ENCODE measurements around the gene AIFM3.
"Not testable (repeated sequence)": the region's sequence is repeated elsewhere in the genome, so short reads cannot be mapped to it uniquely, and the experiment has no call there.

Gene AIFM3

GRCh38 chr22:20942203-20942902 is 24.7 kb upstream of the AIFM3 start:
- DNase-seq, result not testable (repeated sequence)

- no peak for DNase-seq
Observed at GRCh38 chr22:20943104-20943933, 23.7 kb upstream of the AIFM3 start.

- DNase-seq, result no peak
Observed at GRCh38 chr22:20944042-20944441, 23.0 kb upstream of the AIFM3 start.

DNA sequence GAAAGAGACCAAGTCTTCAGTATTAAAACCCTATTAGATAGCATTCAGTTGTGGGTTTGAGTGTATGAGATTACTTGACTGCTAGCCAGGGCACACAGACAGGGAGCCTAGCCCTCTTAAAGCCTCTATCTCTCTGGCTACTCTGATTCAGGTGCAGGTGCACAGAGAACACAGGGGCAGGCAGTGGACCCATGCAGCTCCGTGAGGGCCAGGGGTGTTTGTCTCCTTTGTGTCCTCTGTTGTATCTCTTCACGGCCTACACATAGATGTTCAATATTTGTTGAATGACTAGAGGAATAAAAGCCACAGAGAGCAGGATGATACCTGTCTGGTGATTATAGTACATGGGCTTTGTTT is 21.5 kb upstream of the AIFM3 start:
- DNase-seq, result no peak

- DNase-seq, result no peak
Observed at GRCh38 chr22:20946080-20946986, 20.7 kb upstream of the AIFM3 start.

DNA sequence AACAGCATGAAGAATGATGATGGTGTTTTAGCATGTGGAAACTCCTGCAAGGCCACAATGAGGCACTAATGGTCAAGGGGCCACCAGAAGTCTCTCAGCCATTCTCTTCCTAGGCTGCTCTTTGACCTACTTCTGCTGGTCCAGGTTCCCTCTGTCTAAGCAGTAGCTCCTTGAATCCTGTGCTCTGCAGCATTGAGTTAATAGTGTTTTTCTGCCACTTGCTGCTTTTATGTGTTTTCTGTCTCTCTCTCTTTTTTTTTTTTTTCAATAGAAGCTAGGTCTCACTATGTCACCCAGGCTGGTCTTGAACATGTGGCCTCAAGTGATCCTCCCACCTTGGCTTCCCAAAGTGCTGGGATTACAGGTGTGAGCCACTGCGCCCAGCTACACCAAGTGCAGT is 20.1 kb upstream of the AIFM3 start:
- DNase-seq, result no peak

DNA sequence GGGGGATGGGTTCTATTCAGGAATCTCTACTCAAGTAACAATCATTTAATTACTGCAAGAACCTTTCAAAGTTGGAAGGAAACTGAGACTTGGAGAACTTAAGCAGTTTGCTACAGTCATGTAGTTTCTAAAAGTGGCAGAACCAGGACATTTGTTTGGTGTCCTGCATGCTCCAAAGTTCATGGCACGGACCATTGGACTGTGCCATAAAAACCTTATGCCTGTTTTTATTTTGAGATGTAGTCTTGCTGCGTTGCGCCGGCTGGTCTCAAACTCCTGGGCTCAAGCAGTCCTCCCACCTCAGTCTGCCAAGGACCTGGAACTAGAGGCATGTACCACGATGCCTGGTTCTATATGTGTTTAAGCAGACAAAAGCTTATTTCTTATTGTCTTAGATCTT is 18.6 kb upstream of the AIFM3 start:
- no peak for DNase-seq

DNA sequence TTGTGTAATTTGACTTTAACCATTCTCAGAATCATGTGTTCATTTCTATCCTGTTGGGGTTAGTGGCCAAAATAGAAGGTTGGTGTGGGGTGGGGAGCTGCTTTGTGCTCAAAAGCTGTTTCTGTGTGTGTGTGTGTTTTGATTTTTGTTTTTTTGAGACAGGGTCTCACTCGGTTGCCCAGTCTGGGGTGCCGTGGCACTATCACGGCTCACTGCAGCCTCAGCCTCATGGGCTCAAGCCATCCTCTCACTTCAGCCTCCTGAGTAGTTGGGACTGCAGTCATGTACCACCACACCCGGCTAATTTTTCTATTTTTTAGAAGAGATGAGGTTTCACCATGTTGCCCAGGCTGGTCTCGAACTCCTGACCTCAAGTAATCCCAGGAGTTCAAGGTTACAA is 18.1 kb upstream of the AIFM3 start:
- DNase-seq, result no peak

- DNase-seq, result no peak
Observed at GRCh38 chr22:20949698-20950183, 17.3 kb upstream of the AIFM3 start.

DNA sequence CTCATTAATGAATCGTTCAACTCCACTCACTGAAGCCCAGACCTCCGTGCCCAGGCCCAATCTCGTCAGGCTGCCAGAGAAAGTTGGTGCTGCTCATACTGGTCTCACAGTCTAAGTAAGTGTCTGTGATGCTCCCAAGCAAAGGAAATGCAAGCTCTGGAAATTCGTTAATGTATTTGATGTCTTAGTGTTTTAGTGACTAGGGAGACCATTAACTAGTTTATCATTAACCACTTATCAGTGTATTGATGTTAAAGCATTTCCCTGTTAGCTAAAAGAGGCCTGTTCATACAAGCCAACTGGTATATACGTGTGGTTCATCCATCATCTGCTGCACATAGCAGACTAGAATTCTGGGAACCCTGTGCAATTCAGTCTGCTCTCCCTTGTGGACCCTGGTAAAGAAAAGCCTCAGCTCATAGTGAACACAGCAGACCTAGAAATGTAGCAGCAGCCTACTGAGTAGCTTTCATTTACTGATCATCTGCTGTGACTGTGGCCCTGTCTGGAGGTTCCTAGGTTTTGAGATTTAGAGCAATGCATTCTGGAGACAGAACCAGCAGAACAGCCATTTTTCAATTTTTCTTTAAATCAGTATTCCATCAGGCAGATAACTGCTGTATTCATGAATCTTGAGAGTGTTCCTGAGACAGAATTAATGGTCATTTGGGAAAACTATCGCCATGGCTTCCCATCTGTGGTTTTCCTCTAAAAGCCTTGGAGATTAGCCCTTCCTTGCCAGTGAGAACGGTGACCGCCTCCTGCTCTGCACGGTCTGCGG is 15.7 kb upstream of the AIFM3 start:
- DNase-seq, result no peak

DNA sequence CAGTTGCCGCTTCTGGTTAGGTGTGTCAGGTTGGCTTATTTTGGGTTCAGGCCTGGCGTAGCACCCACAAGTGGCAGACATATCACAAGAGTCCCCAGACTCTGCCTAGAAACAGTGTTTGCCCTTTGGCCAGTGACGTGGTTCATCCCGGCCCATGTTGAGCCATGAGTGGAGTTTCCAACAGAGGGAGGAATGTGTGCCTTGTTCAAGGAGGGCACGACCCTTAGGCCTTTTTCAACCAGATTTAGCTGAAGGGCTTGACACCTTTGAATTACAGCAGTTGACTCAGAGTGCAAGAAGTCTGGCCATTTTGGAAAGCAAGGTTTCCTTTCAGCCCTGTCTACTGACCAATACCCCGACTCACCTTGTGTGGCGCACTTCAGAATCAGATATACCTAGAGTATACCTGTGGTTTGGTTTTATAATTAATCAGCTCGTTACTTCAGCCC is 15.1 kb upstream of the AIFM3 start:
- DNase-seq, result no peak

DNA sequence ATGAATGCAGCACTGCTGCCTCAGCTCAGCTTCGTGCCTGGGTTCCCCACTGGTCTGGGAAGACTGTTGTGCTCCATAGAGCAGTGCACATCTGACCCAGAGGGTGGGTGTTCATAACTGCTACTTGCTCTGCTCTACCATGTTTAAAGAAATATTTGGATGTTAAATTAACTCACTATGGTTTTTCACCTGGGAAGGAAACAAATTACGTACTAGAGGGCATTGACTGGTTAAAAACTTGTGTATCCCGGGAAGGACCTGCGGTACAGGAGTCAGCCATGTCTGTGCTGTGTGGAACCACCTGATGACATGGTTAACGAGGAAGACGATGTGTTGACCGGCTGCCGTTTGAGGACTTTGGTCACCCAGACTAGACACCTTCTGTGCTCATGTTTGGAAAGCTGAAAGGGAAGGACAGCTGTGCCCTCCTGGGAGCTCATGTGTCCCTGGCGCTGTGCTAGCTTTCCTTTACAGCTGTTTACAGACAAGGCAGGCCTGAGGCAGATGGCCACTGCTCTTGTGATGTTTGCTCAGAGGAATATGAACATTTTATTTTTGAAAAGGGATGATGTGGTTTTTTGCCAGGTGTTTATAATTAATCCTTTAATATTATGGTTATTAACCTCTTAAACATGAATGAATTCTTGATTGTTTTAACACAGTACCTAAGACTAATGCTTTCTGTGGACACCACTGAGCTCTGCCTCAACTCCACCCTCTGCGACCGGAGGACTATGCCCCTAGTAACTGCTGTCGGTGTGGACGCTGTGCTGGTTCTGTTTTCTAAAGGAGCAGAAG is 14.3 kb upstream of the AIFM3 start:
- no peak for DNase-seq

- DNase-seq, result no peak
Observed at GRCh38 chr22:20953342-20953608, 13.8 kb upstream of the AIFM3 start.

DNA sequence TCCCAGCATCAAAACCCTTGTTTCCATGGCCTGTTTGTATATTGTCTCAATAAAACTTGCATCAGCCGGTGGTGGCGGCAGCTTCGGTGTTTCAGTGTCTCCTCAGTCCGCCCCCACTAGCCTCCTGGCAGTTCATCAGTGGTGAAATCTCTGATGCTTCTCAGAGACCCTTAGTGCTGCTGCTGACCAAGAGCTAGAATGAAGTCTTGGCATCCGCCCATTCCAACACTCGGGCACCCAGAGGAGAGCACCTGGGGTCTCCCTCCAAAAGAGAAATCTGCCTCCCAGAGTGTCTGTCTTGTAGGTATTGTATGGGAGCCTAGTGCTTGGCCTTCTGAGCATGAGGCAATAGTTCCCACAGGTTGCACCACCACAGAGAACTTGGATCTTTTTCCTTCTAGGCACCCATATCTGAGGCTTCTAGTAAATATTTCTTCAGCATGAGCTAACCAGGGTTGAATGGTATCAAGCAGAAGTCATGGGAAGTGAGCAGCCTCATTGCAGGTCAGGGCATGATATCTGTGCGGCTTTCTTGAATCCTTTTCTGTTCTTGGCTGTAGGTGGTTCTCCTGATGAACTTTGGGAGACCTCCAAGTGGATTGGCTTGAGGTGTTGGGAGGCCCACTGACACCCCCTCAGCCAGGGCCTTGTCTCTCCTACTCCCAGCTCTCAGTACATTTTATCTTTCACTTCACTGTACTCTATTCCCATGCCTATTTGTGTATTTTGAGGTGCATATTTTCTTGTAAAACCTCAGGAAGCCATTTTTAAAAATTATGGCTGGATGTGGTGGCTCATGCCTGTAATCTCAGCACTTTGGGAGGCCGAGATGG is 13.2 kb upstream of the AIFM3 start:
- DNase-seq, result no peak

DNA sequence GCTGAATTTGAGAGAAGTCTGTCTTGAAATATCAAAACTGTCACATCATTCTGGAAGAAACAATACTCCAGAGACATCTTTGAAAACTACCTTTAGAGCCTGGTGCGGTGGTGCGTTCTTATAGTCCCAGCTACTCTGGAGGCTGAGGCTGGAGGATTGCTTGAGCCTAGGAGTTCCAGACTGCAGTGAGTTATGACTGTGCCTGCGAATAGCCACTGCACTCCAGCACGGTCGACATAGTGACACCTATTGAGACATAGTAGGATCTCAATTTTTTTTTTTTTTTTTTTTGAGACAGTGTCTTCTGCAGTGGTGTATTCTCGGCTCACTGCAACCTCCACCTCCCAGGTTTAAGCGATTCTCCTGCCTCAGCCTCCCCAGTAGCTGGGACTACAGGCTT is 11.5 kb upstream of the AIFM3 start:
- DNase-seq, result no peak

GRCh38 chr22:20956258-20957101 is 10.6 kb upstream of the AIFM3 start:
- no peak for DNase-seq

DNA sequence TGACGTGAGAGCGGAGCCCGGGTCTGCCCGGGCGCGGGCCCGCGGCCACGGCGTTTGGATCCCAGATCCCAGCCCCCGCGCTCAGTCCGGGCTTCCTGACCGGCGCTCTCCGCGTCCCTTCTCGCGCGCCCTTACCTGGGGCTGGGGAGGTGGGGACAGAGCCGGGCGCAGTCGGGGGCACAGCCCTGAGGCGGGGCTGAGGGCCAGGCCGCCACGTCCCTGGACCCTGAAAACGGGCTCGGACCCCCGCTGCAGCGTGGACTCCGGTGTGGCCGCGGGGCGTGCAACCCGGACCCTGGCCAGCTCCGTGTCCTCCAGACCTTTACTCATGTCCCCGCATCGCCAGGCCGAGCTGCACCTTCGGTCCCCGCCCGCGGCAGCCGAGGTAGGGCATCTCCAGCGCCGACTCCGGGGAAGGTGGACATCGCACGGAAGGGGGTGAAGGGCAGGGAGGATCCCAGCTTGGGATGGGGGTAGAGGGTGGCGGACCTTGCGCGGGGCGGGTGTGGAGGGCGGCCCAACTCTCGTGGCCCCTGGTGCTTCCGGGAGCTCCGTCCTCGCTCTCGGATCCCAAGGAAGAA is 9.9 kb upstream of the AIFM3 start:
- no peak for DNase-seq

- no peak for DNase-seq
Observed at GRCh38 chr22:20957683-20958431, 9.2 kb upstream of the AIFM3 start.

Data from NCI-H345 (cell line).